VCaP (cell line): ENCODE data around the gene RBM22.

Experiments used
- H3K27ac ChIP-seq: fragments of 450-650 bp; 2 replicates; pipeline ENCODE4 v1.5.1; 2017
- CTCF ChIP-seq: fragments of 450-650 bp; conservative IDR thresholded peaks from 2 replicates; pipeline ENCODE4 v1.5.1; 2017; ENCODE audit warnings: mild to moderate bottlenecking, moderate library complexity

Gene RBM22

GRCh38 chr5:150644058-150644457, 56.8 kb downstream of the RBM22 start:
- TF ChIP-seq CTCF: no peak
- no peak overlapping the region for H3K27ac ChIP-seq

- no peak overlapping the region for H3K27ac ChIP-seq
- no peak for TF ChIP-seq CTCF
Measured at GRCh38 chr5:150642991-150643710, 57.7 kb downstream of the RBM22 start.

- no peak overlapping the region for H3K27ac ChIP-seq
- no peak for TF ChIP-seq CTCF
Measured at GRCh38 chr5:150642567-150642927, 58.3 kb downstream of the RBM22 start.

- no peak overlapping the region for H3K27ac ChIP-seq
- TF ChIP-seq CTCF: no peak
Measured at GRCh38 chr5:150641824-150642566, 58.9 kb downstream of the RBM22 start.

GRCh38 chr5:150641006-150641570, 59.8 kb downstream of the RBM22 start:
- H3K27ac ChIP-seq: no peak overlapping the region
- no peak for TF ChIP-seq CTCF
